ENCODE measurements around the gene B4GALNT2.

Gene B4GALNT2

DNA sequence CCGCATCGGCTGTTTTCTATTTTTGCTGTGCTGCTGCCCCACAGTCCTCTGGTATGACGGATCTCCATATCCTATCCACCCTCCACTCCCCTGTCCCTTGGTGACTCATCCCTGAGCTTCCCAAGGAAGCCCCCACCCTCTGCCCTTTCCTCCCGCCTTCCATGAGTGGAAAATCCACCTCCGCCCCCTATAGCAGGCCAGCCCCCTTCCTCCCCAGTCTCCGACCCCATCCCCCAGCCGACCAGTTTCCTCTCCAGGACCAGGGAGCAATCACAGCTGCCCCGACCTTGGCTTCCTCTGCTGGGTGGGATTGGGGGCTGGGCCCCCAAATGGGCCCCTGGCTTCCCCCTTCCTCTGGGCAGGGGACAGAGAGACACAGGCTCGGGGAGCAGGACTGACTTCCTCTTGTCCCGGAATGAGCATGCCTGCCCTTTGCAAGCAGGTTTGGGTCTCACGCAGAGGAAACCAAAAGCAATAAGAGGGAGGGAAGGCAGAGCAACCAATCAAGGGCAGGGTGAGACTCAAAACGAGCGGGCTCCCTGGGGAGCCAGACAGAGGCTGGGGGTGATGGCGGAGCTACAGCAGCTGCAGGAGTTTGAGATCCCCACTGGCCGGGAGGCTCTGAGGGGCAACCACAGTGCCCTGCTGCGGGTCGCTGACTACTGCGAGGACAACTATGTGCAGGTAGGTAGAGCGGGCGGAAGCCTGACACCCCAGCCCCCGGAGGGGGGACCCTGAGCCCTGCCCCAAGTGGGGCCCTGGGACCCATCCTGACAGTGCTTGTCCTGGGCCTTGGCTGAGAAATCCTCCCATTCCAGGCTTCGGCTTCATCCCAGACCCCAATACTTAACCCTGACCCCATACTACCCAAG is 77.8 kb downstream of the B4GALNT2 start, which contains the start of the genes ABI3 and GNGT2:
Gene ABI3 (plus strand): TSS at position 550 of the 872 bp plus-strand sequence. CDS start 18 bp downstream, at position 568.
Gene GNGT2 (minus strand): TSS at position 417 of the 872 bp plus-strand sequence. CDS start 3,152 bp downstream, outside the sequence.
- no peak for DNase-seq (ENCODE audit: low read depth)
- H3K4me3 ChIP-seq (ENCODE audit: low read length), result no peak within 1 kb of the TSS
- TF ChIP-seq, protein P1, sequence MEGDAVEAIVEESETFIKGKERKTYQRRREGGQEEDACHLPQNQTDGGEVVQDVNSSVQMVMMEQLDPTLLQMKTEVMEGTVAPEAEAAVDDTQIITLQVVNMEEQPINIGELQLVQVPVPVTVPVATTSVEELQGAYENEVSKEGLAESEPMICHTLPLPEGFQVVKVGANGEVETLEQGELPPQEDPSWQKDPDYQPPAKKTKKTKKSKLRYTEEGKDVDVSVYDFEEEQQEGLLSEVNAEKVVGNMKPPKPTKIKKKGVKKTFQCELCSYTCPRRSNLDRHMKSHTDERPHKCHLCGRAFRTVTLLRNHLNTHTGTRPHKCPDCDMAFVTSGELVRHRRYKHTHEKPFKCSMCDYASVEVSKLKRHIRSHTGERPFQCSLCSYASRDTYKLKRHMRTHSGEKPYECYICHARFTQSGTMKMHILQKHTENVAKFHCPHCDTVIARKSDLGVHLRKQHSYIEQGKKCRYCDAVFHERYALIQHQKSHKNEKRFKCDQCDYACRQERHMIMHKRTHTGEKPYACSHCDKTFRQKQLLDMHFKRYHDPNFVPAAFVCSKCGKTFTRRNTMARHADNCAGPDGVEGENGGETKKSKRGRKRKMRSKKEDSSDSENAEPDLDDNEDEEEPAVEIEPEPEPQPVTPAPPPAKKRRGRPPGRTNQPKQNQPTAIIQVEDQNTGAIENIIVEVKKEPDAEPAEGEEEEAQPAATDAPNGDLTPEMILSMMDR (IDR thresholded peaks at IDR 0.05; ENCODE audit: insufficient read depth, low read depth, low read length, missing control alignments), result no peak

DNA sequence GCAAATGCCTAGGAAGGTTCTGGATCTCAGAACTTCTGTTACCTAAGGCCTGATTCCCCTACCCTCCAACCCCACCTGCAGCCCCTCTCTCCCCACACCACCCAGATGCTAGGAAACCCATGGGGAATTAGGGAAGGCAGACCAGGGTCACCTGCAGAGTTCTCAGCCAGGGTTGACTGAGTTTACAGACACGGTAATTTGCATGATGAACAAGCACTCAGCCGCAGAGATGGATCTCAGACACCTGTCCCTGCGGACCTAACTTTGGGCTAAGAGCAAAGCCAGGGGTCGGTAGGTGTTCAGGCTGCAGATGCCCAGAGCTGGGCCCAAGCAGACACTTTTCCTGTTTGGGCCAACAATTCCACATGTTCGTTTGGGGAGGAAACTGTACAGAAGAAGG is 80.8 kb downstream of the B4GALNT2 start:
- no peak for DNase-seq (ENCODE audit: low read depth)
- TF ChIP-seq, protein P1 (IDR thresholded peaks at IDR 0.05; ENCODE audit: insufficient read depth, low read depth, low read length, missing control alignments), result no peak
- H3K4me3 ChIP-seq (ENCODE audit: low read length), result no peak overlapping the region

DNA sequence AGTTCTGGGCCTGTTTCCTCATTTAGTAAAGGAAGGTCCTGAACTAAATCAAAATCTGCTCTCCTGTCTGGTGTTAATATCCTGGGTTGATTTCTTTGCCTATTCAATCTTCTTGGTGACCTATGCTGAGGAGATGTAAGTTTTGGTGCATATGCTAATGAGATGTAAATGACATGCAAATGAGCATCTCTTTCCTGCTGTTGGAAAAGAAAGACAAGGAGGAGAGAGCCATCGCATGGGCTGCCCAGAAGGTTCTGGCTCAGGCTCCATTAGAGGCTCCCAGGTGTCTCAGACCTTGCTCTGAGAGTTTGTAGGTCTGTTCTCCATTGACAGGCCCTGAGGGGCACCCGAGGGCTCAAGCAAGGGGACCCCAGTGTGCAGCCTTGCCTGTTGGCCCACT is 81.3 kb downstream of the B4GALNT2 start:
- TF ChIP-seq, protein P1 (IDR thresholded peaks at IDR 0.05; ENCODE audit: insufficient read depth, low read depth, low read length, missing control alignments), result no peak
- no peak overlapping the region for H3K4me3 ChIP-seq (ENCODE audit: low read length)

DNA sequence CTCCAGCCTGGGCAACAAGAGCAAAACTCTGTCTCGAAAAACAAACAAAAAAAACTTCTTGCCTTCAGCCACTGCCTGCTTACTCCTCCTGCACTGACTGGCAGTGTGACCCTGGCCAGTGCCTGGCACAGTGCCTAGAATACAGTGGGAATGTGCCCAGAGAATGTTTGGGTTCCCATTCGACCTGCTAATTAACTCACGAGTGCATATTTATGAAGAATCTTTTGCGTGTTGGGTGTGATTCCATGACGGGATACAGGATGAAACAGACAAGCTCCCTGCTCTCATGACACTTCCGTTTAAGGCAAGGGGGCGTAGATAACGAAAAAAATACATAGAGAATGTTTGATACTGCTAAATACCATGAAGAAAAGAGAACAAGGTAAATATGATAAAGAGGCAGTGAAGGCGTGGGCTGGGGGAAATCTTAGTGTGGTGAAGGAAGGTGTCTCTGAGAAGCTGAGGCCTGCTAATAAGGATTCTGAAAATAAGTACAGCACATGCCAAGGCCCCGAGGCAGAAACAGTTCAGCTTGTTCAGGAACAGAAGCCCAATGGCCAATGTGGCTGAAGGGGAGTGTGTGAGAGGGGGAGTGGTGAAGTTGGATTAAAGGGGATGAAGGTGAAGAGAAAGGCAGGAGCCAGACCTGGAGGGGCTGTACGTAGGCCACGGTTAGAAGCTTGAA is 82.2 kb downstream of the B4GALNT2 start:
- TF ChIP-seq, protein P1 (IDR thresholded peaks at IDR 0.05; ENCODE audit: insufficient read depth, low read depth, low read length, missing control alignments), result no peak
- DNase-seq (ENCODE audit: low read depth), result no peak
- H3K4me3 ChIP-seq (ENCODE audit: low read length), result no peak overlapping the region

More for the DNA sequence above, 81.3 kb downstream of the B4GALNT2 start:
- DNase-seq (ENCODE audit: low read depth), result no peak

DNA sequence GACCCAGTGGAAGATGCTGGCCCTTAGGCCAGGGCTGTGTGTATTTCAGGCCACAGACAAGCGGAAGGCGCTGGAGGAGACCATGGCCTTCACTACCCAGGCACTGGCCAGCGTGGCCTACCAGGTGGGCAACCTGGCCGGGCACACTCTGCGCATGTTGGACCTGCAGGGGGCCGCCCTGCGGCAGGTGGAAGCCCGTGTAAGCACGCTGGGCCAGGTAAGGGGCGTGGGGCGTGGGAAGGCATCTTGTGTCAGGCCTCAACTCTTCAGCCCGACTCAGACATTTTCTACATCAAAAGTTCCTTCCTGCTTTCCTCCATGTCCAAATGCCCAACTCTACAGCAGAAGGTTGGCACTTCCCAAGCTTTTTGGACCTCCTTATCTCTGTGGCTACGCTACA is 83.9 kb downstream of the B4GALNT2 start:
- no peak overlapping the region for H3K4me3 ChIP-seq (ENCODE audit: low read length)
- no peak for DNase-seq (ENCODE audit: low read depth)
- TF ChIP-seq, protein P1 (IDR thresholded peaks at IDR 0.05; ENCODE audit: insufficient read depth, low read depth, low read length, missing control alignments), result no peak

DNA sequence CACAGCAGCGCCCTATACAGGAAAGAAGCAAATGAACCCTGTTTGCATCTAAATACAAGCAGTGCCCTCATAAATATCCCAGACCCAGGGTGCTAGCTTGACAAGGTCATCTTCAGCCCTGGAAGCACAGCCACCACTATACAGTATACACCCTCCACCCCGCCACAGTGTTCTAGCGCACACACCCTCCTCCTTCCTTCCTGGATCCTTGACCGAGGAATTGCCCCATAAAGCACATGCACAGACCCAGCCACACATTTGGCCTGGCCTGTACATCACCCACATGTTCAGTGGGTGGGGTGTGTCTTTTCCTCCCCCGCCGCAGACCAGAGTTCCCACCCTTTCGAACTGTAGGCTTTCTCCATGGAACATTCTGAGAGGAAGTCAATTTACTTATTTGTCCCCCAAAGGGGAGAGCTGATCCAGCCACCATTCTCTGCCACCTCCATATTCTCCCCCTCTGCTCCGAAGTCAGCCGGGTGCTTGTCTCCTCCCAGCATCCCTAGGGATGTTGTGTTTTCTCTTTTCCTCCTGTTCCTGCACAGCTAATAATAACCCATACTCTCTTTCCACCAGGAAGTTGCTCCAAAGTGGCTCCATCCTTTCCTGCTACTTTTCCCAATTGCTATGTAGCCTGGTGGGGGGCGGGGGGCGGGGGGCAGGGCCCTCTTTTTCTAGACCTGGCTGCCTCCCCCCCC is 84.5 kb downstream of the B4GALNT2 start:
- no peak for DNase-seq (ENCODE audit: low read depth)
- TF ChIP-seq, protein P1 (IDR thresholded peaks at IDR 0.05; ENCODE audit: insufficient read depth, low read depth, low read length, missing control alignments), result no peak
- H3K4me3 ChIP-seq (ENCODE audit: low read length), result no peak overlapping the region
